H9 (cell line): ENCODE results near the gene FARSB. TPM values are rescaled to one million over a fixed set of nuclear protein-coding genes. Genes with fewer than 3 reads are reported as not detected.
A peak's percentile ranks its signal among the peaks of the same experiment; 100 is the strongest.

Source experiments
- DNase-seq: peaks from one replicate; pipeline ENCODE4 v3.0.0-alpha.2; 2017
- H2AFZ ChIP-seq: one replicate; pipeline ENCODE4 v1.6.1; 2013; ENCODE audit warnings: mild to moderate bottlenecking, low read length, control low read depth, moderate library complexity
- H2AK5ac ChIP-seq: 2 replicates; pipeline ENCODE4 v1.6.1; 2013; ENCODE audit warnings: low read length, control low read depth, mixed read lengths; ENCODE audit not compliant: insufficient read length
- H2BK120ac ChIP-seq: one replicate; pipeline ENCODE4 v1.6.1; 2013; ENCODE audit warnings: low read depth, mild to moderate bottlenecking, low read length, control low read depth, inconsistent platforms; ENCODE audit not compliant: poor library complexity, severe bottlenecking
- H2BK12ac ChIP-seq: 2 replicates; pipeline ENCODE4 v1.6.1; 2013; ENCODE audit warnings: low read length, control low read depth, mixed read lengths, low read depth; ENCODE audit not compliant: insufficient read length
- H2BK15ac ChIP-seq: 2 replicates; pipeline ENCODE4 v1.6.1; 2013; ENCODE audit warnings: low read depth, low read length, control low read depth
- H2BK20ac ChIP-seq: one replicate; pipeline ENCODE4 v1.6.1; 2013; ENCODE audit warnings: low read depth, mild to moderate bottlenecking, low read length, control low read depth, inconsistent platforms; ENCODE audit not compliant: poor library complexity, severe bottlenecking
- H2BK5ac ChIP-seq: 2 replicates; pipeline ENCODE4 v1.6.1; 2013; ENCODE audit warnings: low read length, control low read depth, mixed read lengths; ENCODE audit not compliant: insufficient read length
- H3K14ac ChIP-seq: 2 replicates; pipeline ENCODE4 v1.6.1; 2013; ENCODE audit warnings: low read length, control low read depth; ENCODE audit not compliant: insufficient read depth
- H3K18ac ChIP-seq: 2 replicates; pipeline ENCODE4 v1.6.1; 2013; ENCODE audit warnings: low read depth, mild to moderate bottlenecking, mixed read lengths, low read length, control low read depth; ENCODE audit not compliant: insufficient read length
- H3K23ac ChIP-seq: 2 replicates; pipeline ENCODE4 v1.6.1; 2013; ENCODE audit warnings: low read length, control low read depth, mixed read lengths, low read depth; ENCODE audit not compliant: insufficient read length
- H3K23me2 ChIP-seq: 2 replicates; pipeline ENCODE4 v1.6.1; 2013; ENCODE audit warnings: low read depth, mild to moderate bottlenecking, mixed read lengths, low read length, control low read depth; ENCODE audit not compliant: insufficient read length, poor library complexity, severe bottlenecking
- H3K27ac ChIP-seq: 2 replicates; pipeline ENCODE4 v1.5.1; 2013; ENCODE audit warnings: low read length, control low read depth, mixed read lengths, low read depth; ENCODE audit not compliant: insufficient read length
- H3K27me3 ChIP-seq: 2 replicates; pipeline ENCODE4 v1.6.1; 2013; ENCODE audit warnings: low read length, control low read depth, inconsistent platforms; ENCODE audit not compliant: insufficient read depth
- H3K4ac ChIP-seq: 2 replicates; pipeline ENCODE4 v1.6.1; 2013; ENCODE audit warnings: low read depth, mild to moderate bottlenecking, control low read depth, inconsistent platforms, low read length, moderate library complexity
- H3K4me1 ChIP-seq: 2 replicates; pipeline ENCODE4 v1.6.1; 2013; ENCODE audit warnings: low read length, control low read depth, inconsistent platforms; ENCODE audit not compliant: insufficient read depth
- H3K4me2 ChIP-seq: 2 replicates; pipeline ENCODE4 v1.6.1; 2013; ENCODE audit warnings: low read length, control low read depth, mixed read lengths; ENCODE audit not compliant: insufficient read length, insufficient read depth
- H3K56ac ChIP-seq: 2 replicates; pipeline ENCODE4 v1.6.1; 2013; ENCODE audit warnings: low read depth, mild to moderate bottlenecking, mixed read lengths, low read length, control low read depth; ENCODE audit not compliant: insufficient read length
- H3K79me1 ChIP-seq: 2 replicates; pipeline ENCODE4 v1.6.1; 2013; ENCODE audit warnings: low read depth, mild to moderate bottlenecking, moderate library complexity, low read length, control low read depth, inconsistent platforms; ENCODE audit not compliant: insufficient read depth, poor library complexity, severe bottlenecking
- H3K79me2 ChIP-seq: 2 replicates; pipeline ENCODE4 v1.6.1; 2013; ENCODE audit warnings: low read length, control low read depth, inconsistent platforms; ENCODE audit not compliant: insufficient read depth
- H3K9ac ChIP-seq: 2 replicates; pipeline ENCODE4 v1.6.1; 2013; ENCODE audit warnings: low read length, control low read depth, mixed read lengths; ENCODE audit not compliant: insufficient read length; ENCODE audit errors: extremely low read depth
- H3K9me3 ChIP-seq: one replicate; pipeline ENCODE4 v1.6.1; 2013; ENCODE audit warnings: low read depth, low read length, inconsistent platforms; ENCODE audit not compliant: control insufficient read depth
- H3T11ph ChIP-seq: one replicate; pipeline ENCODE4 v1.6.1; 2013; ENCODE audit warnings: mild to moderate bottlenecking, low read length, control low read depth, inconsistent platforms
- H4K20me1 ChIP-seq: one replicate; pipeline ENCODE4 v1.6.1; 2013; ENCODE audit not compliant: control insufficient read depth, insufficient read length, insufficient read depth
- H4K5ac ChIP-seq: 2 replicates; pipeline ENCODE4 v1.6.1; 2013; ENCODE audit warnings: low read depth, mild to moderate bottlenecking, mixed read lengths, low read length, control low read depth; ENCODE audit not compliant: insufficient read length
- H4K8ac ChIP-seq: replicated peaks from 2 replicates; pipeline ENCODE4 v1.6.1; 2013; ENCODE audit warnings: low read length, control low read depth, mixed read lengths, low read depth; ENCODE audit not compliant: insufficient read length
- H4K91ac ChIP-seq: 2 replicates; pipeline ENCODE4 v1.6.1; 2013; ENCODE audit warnings: low read depth, mild to moderate bottlenecking, moderate library complexity, mixed read lengths, low read length, control low read depth; ENCODE audit not compliant: insufficient read length
- H3K27ac Mint-ChIP-seq, 3 experiments: 2 replicates in 2 of 3; 3 replicates in 1 of 3; pipeline ENCODE4 v1.8.0; 2020 to 2021; ENCODE audit warnings: mixed read lengths in 3 of 3, mild to moderate bottlenecking in 1 of 3, moderate library complexity in 1 of 3
- H3K27me3 Mint-ChIP-seq: 2 replicates; pipeline ENCODE4 v1.8.0; 2021; ENCODE audit warnings: low read depth, mild to moderate bottlenecking, moderate library complexity, mixed read lengths
- H3K36me3 Mint-ChIP-seq, 3 experiments: 2 replicates in 2 of 3; 3 replicates in 1 of 3; pipeline ENCODE4 v1.8.0; 2020 to 2021; ENCODE audit warnings: low read depth in 3 of 3, mixed read lengths in 3 of 3; ENCODE audit not compliant: insufficient read depth in 1 of 3
- H3K4me1 Mint-ChIP-seq, 2 experiments: 2 replicates each; pipeline ENCODE4 v1.8.0; 2020; ENCODE audit warnings: mixed read lengths in 2 of 2
- H3K4me3 Mint-ChIP-seq, 2 experiments: 2 replicates in 1 of 2; 3 replicates in 1 of 2; pipeline ENCODE4 v1.8.0; 2020 to 2021; ENCODE audit warnings: mild to moderate bottlenecking in 2 of 2, mixed read lengths in 2 of 2, moderate library complexity in 1 of 2
- H3K9me3 Mint-ChIP-seq, 2 experiments: 2 replicates in 1 of 2; 3 replicates in 1 of 2; pipeline ENCODE4 v1.8.0; 2020; ENCODE audit warnings: mild to moderate bottlenecking in 2 of 2, mixed read lengths in 2 of 2, moderate library complexity in 1 of 2
- WGBS: extraction: QIAGEN DNeasy Blood & Tissue Kit; methylation state at CpG from one replicate; pipeline ENCODE4 v1.1.7; 2013; ENCODE audit warnings: missing lambda C conversion rate, low lambda C conversion rate, mixed read lengths; ENCODE audit not compliant: insufficient read length; ENCODE audit errors: extremely low coverage; 5-methylcytosine and 5-hydroxymethylcytosine counted together
- total RNA-seq: library from RNA; stranded (reverse); gene quantifications from 2 replicates; pipeline ENCODE4 v1.2.1, GENCODE V29; 2021
- TF ChIP-seq, protein P1 (sequence below): fragments of 200-600 bp; sonication (generic); conservative IDR thresholded peaks from 3 replicates; pipeline ENCODE4 v1.8.0; 2021; ENCODE audit warnings: antibody characterized with exemption, mild to moderate bottlenecking

FARSB gene
- total RNA-seq, 1 experiment from 2014 or later: 32.1 TPM

DNA sequence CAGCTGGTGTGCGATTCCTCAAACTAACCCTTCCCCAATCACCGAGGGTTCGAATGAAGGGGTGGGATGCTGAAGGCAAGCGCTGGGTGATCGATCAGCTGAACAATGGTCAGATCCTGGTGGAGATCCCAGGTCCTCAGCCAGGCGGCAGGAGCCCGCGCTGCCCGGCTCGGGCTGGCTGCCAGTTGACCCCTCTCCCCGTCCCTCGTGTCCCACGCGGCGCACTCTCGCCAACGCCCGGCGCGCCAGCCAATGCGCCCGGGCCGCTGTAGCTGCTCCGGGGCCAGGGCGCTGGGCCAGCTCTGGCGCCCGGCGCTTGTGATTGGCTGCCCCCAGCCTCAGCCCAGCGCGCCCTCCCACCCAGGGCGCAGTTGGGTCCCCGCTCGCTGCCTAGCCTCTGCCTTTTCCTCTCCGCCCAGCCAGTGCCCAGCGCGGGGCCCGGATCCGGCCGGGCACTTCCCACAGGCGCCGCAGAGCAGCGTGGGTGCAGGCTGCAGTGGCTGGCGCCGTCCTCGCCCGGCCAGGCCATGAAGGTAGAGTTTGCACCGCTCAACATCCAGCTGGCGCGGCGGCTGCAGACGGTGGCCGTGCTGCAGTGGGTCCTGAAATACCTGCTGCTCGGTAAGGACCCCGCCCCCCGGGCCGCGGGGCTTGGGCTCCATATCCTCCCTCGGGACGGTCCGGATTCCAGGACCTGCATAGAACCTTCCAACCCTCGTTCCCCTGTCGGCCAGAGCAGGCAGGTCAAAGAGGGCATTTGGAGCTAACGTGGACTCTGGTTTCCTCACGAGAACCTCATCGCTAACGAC, 15.6 kb upstream of the FARSB start, which contains the start of gene MOGAT1:
TSS of gene MOGAT1 (plus strand) at position 400 of the 809 bp plus-strand sequence. CDS start at position 528, 128 bp downstream.
- Mint-ChIP-seq H3K9me3 (no peaks in the 10 kb centered on the region; a peak in 1 of 5 replicates), H3K27ac (peak within 1 kb of the TSS in 1 of 3 experiments; percentile 14; a peak in 1 of 7 replicates), H3K27me3 (peaks cover 70% of the 10 kb centered on the region), H3K36me3 (no peaks in the 10 kb centered on the region; a peak in 1 of 7 replicates), H3K4me1 (peaks cover 12 to 13% of the 10 kb centered on the region in 2 experiments), H3K4me3 (peak within 1 kb of the TSS; percentile 69 to 77)
- no peak within 1 kb of the TSS for H2BK15ac ChIP-seq
- no peak within 1 kb of the TSS for H4K5ac ChIP-seq
- H3K56ac ChIP-seq: no peak within 1 kb of the TSS
- no CpG with 5 or more reads among the region's 66 CpGs for WGBS
- H3K4me2 ChIP-seq: peak within 1 kb of the TSS; percentile 84
- no peaks in the 10 kb centered on the region for H3K4me1 ChIP-seq
- H3K27ac ChIP-seq: no peak within 1 kb of the TSS
- peak; percentile 84 for DNase-seq
- H4K20me1 ChIP-seq: no peaks in the 10 kb centered on the region
- H3K18ac ChIP-seq: peak within 1 kb of the TSS; percentile 11
- H2AFZ ChIP-seq: peak within 1 kb of the TSS; percentile 5
- H3K79me2 ChIP-seq: no peaks in the 10 kb centered on the region
- TF ChIP-seq, protein P1, sequence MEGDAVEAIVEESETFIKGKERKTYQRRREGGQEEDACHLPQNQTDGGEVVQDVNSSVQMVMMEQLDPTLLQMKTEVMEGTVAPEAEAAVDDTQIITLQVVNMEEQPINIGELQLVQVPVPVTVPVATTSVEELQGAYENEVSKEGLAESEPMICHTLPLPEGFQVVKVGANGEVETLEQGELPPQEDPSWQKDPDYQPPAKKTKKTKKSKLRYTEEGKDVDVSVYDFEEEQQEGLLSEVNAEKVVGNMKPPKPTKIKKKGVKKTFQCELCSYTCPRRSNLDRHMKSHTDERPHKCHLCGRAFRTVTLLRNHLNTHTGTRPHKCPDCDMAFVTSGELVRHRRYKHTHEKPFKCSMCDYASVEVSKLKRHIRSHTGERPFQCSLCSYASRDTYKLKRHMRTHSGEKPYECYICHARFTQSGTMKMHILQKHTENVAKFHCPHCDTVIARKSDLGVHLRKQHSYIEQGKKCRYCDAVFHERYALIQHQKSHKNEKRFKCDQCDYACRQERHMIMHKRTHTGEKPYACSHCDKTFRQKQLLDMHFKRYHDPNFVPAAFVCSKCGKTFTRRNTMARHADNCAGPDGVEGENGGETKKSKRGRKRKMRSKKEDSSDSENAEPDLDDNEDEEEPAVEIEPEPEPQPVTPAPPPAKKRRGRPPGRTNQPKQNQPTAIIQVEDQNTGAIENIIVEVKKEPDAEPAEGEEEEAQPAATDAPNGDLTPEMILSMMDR: peak; percentile 42; the same call in 2 of the 3 replicates
- H2BK20ac ChIP-seq: no peak within 1 kb of the TSS
- H3K14ac ChIP-seq: peak within 1 kb of the TSS; percentile 57; the same call in 1 of the 2 replicates
- no peak within 1 kb of the TSS for H2AK5ac ChIP-seq
- H3K79me1 ChIP-seq: no peaks in the 10 kb centered on the region
- H4K8ac ChIP-seq: no peak within 1 kb of the TSS
- H4K91ac ChIP-seq: no peak within 1 kb of the TSS
- H3K4ac ChIP-seq: no peak within 1 kb of the TSS
- no peak within 1 kb of the TSS for H2BK120ac ChIP-seq
- no peak within 1 kb of the TSS for H3K23ac ChIP-seq
- no peak within 1 kb of the TSS for H3T11ph ChIP-seq
- H3K27me3 ChIP-seq: peaks cover 2% of the 10 kb centered on the region; the same call in 1 of the 2 replicates
- no peaks in the 10 kb centered on the region for H3K9me3 ChIP-seq
- H2BK5ac ChIP-seq: no peak within 1 kb of the TSS
- H2BK12ac ChIP-seq: no peak within 1 kb of the TSS
- peak within 1 kb of the TSS; percentile 36 for H3K9ac ChIP-seq
- H3K23me2 ChIP-seq: peaks cover 11% of the 10 kb centered on the region
